ENCODE data around the gene SLC2A4RG.

The SLC2A4RG gene

GRCh38 chr20:63745424-63745805 lies 5.8 kb downstream of the SLC2A4RG start:
- no peak for TF ChIP-seq CTCF (IDR thresholded peaks at IDR 0.05; ENCODE audit: borderline replicate concordance, control extremely low read depth, extremely low read depth, insufficient read depth, missing control alignments)
- peak; percentile 27 for DNase-seq (ENCODE audit: low spot score)
- in situ Hi-C loops (cut with MboI; ENCODE audit: low sequenced_read_pairs, unreplicated experiment), result no loop called here

- peak; percentile 25 for DNase-seq (ENCODE audit: low spot score)
- no peak for TF ChIP-seq CTCF (IDR thresholded peaks at IDR 0.05; ENCODE audit: borderline replicate concordance, control extremely low read depth, extremely low read depth, insufficient read depth, missing control alignments)
- in situ Hi-C loops (cut with MboI; ENCODE audit: low sequenced_read_pairs, unreplicated experiment), result no loop called here
Observed at GRCh38 chr20:63745961-63746731, 6.6 kb downstream of the SLC2A4RG start.

GRCh38 chr20:63746751-63747315 lies 7.3 kb downstream of the SLC2A4RG start:
- DNase-seq (ENCODE audit: low spot score), result peak; percentile 18
- TF ChIP-seq CTCF (IDR thresholded peaks at IDR 0.05; ENCODE audit: borderline replicate concordance, control extremely low read depth, extremely low read depth, insufficient read depth, missing control alignments), result no peak
- in situ Hi-C loops (cut with MboI; ENCODE audit: low sequenced_read_pairs, unreplicated experiment), result no loop called here

- peak; percentile 37 for DNase-seq (ENCODE audit: low spot score)
- in situ Hi-C loops (cut with MboI; ENCODE audit: low sequenced_read_pairs, unreplicated experiment), result no loop called here
- TF ChIP-seq CTCF (IDR thresholded peaks at IDR 0.05; ENCODE audit: borderline replicate concordance, control extremely low read depth, extremely low read depth, insufficient read depth, missing control alignments), result no peak
Observed at GRCh38 chr20:63747622-63748069, 8.1 kb downstream of the SLC2A4RG start.

- in situ Hi-C loops (cut with MboI; ENCODE audit: low sequenced_read_pairs, unreplicated experiment), result no loop called here
- no peak for TF ChIP-seq CTCF (IDR thresholded peaks at IDR 0.05; ENCODE audit: borderline replicate concordance, control extremely low read depth, extremely low read depth, insufficient read depth, missing control alignments)
- DNase-seq (ENCODE audit: low spot score), result no peak
Observed at GRCh38 chr20:63748070-63748933, 8.7 kb downstream of the SLC2A4RG start.

GRCh38 chr20:63748934-63749270 lies 9.3 kb downstream of the SLC2A4RG start:
- no peak for TF ChIP-seq CTCF (IDR thresholded peaks at IDR 0.05; ENCODE audit: borderline replicate concordance, control extremely low read depth, extremely low read depth, insufficient read depth, missing control alignments)
- no peak for DNase-seq (ENCODE audit: low spot score)
- in situ Hi-C loops (cut with MboI; ENCODE audit: low sequenced_read_pairs, unreplicated experiment), result no loop called here
